HCT116 (cell line): ENCODE results near the gene SUFU. TPM values are rescaled to one million over a fixed set of nuclear protein-coding genes. Genes with fewer than 3 reads are reported as not detected.

Source experiments
- ATAC-seq: fragments of 200-7000 bp; cut with Tn5 transposase; 2 replicates; pipeline ENCODE4 v1.9.1; 2020; ENCODE audit warnings: mild to moderate bottlenecking, moderate library complexity
- BruUV-seq: library from RNA; stranded (reverse); fragments of 400-500 nt; replicated peaks from 2 replicates; lab custom pipeline; 2021; lab: Mats Ljungman, UMichigan
- CTCF ChIA-PET: fragments of 300-600 bp; sonication (Branson Sonifier 250); formaldehyde crosslinking; loops from one replicate; lab custom pipeline; 2021; ENCODE audit warnings: antibody characterized with exemption; lab: Charles Lee
- POLR2A ChIA-PET: fragments of 300-600, 350-600 bp; sonication (Branson Sonifier 250); formaldehyde crosslinking; loops from one replicate; lab custom pipeline; 2021; ENCODE audit warnings: antibody characterized with exemption; lab: Charles Lee
- RAD21 ChIA-PET, 2 experiments: fragments of 300-600 bp; sonication (Branson Sonifier 250); formaldehyde crosslinking; loops; one replicate each; lab custom pipeline; 2023; ENCODE audit warnings: low total read pairs in 2 of 2; ENCODE audit not compliant: uncharacterized antibody in 2 of 2, unreplicated experiment in 2 of 2, low non-redundant PET in 1 of 2; lab: Charles Lee
- DNase-seq: peaks from one replicate; pipeline ENCODE4 v3.0.0-alpha.2; 2010; ENCODE audit warnings: low read depth, low spot score
- H2AFZ ChIP-seq: fragments of 200-600 bp; shearing (Covaris generic), sonication (generic); 2 replicates; pipeline ENCODE4 v1.6.1; 2017; ENCODE audit warnings: low read depth, mixed run types, mixed read lengths, antibody characterized with exemption, low read length; ENCODE audit not compliant: poor library complexity, severe bottlenecking
- H3K27ac ChIP-seq: 2 replicates; pipeline ENCODE4 v1.5.1; 2012; ENCODE audit warnings: low read depth, low read length
- H3K27me3 ChIP-seq: fragments of 200-600 bp; sonication (generic); 2 replicates; pipeline ENCODE4 v1.6.1; 2016; ENCODE audit warnings: mixed run types, low read length, mixed read lengths; ENCODE audit not compliant: insufficient read depth
- H3K36me3 ChIP-seq, 2 experiments: fragments of 200-500 bp in 1 of 2; fragments of 200-600 bp in 1 of 2; sonication (Bioruptor generic) in 1 of 2; sonication (generic) in 1 of 2; 2 replicates each; pipeline versions ENCODE4 v1.5.1 to v1.6.1; 2014 to 2016; ENCODE audit warnings: low read length in 2 of 2, inconsistent platforms in 1 of 2, mixed read lengths in 1 of 2, mixed run types in 1 of 2; ENCODE audit not compliant: insufficient read depth in 2 of 2, control insufficient read depth in 1 of 2
- H3K4me1 ChIP-seq, 2 experiments: fragments of 200-600 bp in 1 of 2; sonication (generic) in 1 of 2; 2 replicates each; pipeline versions ENCODE4 v1.5.1 to v1.6.1; 2012 to 2017; ENCODE audit warnings: low read length in 2 of 2, inconsistent platforms in 1 of 2, mild to moderate bottlenecking in 1 of 2, mixed read lengths in 1 of 2, mixed run types in 1 of 2, moderate library complexity in 1 of 2; ENCODE audit not compliant: insufficient read depth in 2 of 2, control insufficient read depth in 1 of 2
- H3K4me2 ChIP-seq: fragments of 200-600 bp; sonication (generic); 2 replicates; pipeline ENCODE4 v1.6.1; 2017; ENCODE audit warnings: mixed run types, low read length, mixed read lengths
- H3K4me3 ChIP-seq, 2 experiments: fragments of 200-600 bp in 1 of 2; sonication (generic) in 1 of 2; replicated peaks in 1 of 2; 2 replicates each; pipeline ENCODE4 v1.5.1; 2011 to 2016; ENCODE audit warnings: low read length in 2 of 2, control low read depth in 1 of 2, low read depth in 1 of 2, mild to moderate bottlenecking in 1 of 2, mixed read lengths in 1 of 2, mixed run types in 1 of 2
- H3K79me2 ChIP-seq: fragments of 200-600 bp; sonication (generic); 2 replicates; pipeline ENCODE4 v1.6.1; 2017; ENCODE audit warnings: mild to moderate bottlenecking, mixed run types, low read length, moderate library complexity, mixed read lengths; ENCODE audit not compliant: insufficient read depth
- H3K9ac ChIP-seq: fragments of 200-600 bp; sonication (generic); 2 replicates; pipeline ENCODE4 v1.6.1; 2016; ENCODE audit warnings: low read length, mixed read lengths
- H3K9me2 ChIP-seq: fragments of 200-600 bp; sonication (generic), shearing (Covaris generic); 2 replicates; pipeline ENCODE4 v1.6.1; 2017; ENCODE audit warnings: mixed run types, mild to moderate bottlenecking, moderate library complexity; ENCODE audit not compliant: insufficient read depth
- H3K9me3 ChIP-seq, 2 experiments: fragments of 200-500 bp in 1 of 2; fragments of 200-600 bp in 1 of 2; sonication (Bioruptor generic) in 1 of 2; sonication (generic) in 1 of 2; 2 replicates each; pipeline ENCODE4 v1.6.1; 2014 to 2017; ENCODE audit warnings: low read length in 2 of 2, mixed read lengths in 2 of 2, inconsistent platforms in 1 of 2, low read depth in 1 of 2, mild to moderate bottlenecking in 1 of 2, mixed run types in 1 of 2, moderate library complexity in 1 of 2; ENCODE audit not compliant: control insufficient read depth in 1 of 2, insufficient read depth in 1 of 2
- H4K20me1 ChIP-seq: fragments of 200-600 bp; sonication (generic), shearing (Covaris generic); 2 replicates; pipeline ENCODE4 v1.6.1; 2017; ENCODE audit warnings: mixed run types, mild to moderate bottlenecking, moderate library complexity; ENCODE audit not compliant: insufficient read depth
- CBX3 ChIP-seq: IDR thresholded peaks from 2 replicates; pipeline ENCODE4 v1.6.1; 2012; ENCODE audit warnings: low read depth
- EZH2phosphoT487 ChIP-seq: fragments of 200-600 bp; IDR thresholded peaks from 2 replicates; pipeline ENCODE4 v1.6.1; 2018; ENCODE audit warnings: antibody characterized with exemption, borderline replicate concordance
- MAX ChIP-seq: IDR thresholded peaks from 2 replicates; pipeline ENCODE4 v1.6.1; 2012
- POLR2A ChIP-seq: IDR thresholded peaks from 2 replicates; pipeline ENCODE4 v1.7.0; 2011; ENCODE audit warnings: borderline replicate concordance; ENCODE audit not compliant: insufficient read depth, insufficient read length; ENCODE audit errors: extremely low read depth
- RAD21 ChIP-seq: IDR thresholded peaks from 2 replicates; pipeline ENCODE4 v1.6.1; 2012; ENCODE audit warnings: low read depth, mild to moderate bottlenecking
- REST ChIP-seq: IDR thresholded peaks from 2 replicates; pipeline ENCODE4 v1.6.1; 2012; ENCODE audit warnings: low read depth
- YY1 ChIP-seq: IDR thresholded peaks from 2 replicates; pipeline ENCODE4 v1.6.1; 2011; ENCODE audit warnings: low read length, low read depth, moderate library complexity, mild to moderate bottlenecking; ENCODE audit not compliant: insufficient replicate concordance; ENCODE audit errors: extremely low read depth
- intact Hi-C: fragments of 100-400 bp; cut with micrococcal nuclease; formaldehyde crosslinking; loops from 2 replicates; pipeline ENCODE4 v1.10.0; 2022
- total RNA-seq: library from RNA; stranded (reverse); gene quantifications from one replicate; pipeline ENCODE4 v1.2.1, GENCODE V29; 2021; ENCODE audit not compliant: unreplicated experiment
- TF ChIP-seq, protein P1 (sequence below): IDR thresholded peaks from 2 replicates; pipeline ENCODE4 v1.6.1; 2012
- TF ChIP-seq, protein P2 (sequence below), 3 experiments: fragments of 200-600 bp in 1 of 3; sonication (generic) in 1 of 3; IDR thresholded peaks in 2 of 3; conservative IDR thresholded peaks in 1 of 3; 2 replicates each; pipeline ENCODE4 v1.5.1; 2012 to 2017; ENCODE audit warnings: low read depth in 2 of 3, low read length in 2 of 3, antibody characterized with exemption in 1 of 3, borderline replicate concordance in 1 of 3, control low read depth in 1 of 3, mild to moderate bottlenecking in 1 of 3, mixed read lengths in 1 of 3, mixed run types in 1 of 3, moderate library complexity in 1 of 3; ENCODE audit not compliant: insufficient read depth in 1 of 3

Gene SUFU
- total RNA-seq, 1 experiment from 2014 or later: 18.8 TPM

DNA sequence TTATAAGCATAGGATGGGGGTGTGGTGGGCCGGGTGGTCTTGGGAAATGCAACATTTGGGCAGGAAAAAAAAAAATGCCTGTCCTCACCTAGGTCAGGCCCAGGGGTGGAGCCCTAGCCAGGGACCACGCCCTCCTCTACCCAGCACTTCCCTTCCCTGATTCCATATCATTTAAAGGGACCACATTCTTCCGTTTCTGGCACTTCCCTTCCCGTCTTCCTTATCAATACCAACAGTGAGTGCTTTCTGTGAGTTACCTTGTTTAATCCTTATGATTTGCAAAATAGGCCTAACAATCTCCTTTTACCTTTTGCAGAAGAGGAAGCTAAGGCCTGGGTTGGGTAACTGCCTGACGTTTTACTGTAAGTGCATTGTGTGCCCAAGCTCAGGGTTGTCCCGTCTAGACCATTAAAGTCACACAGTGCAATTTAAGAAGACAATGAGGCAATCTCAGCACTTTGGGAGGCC is 35.8 kb upstream of the SUFU start:
- Histone ChIP-seq H3K9ac (no peak overlapping the region), H3K4me1 (peaks cover 23 to 25% of the 10 kb centered on the region in 2 experiments), H4K20me1 (no peaks in the 10 kb centered on the region), H3K9me2 (no peaks in the 10 kb centered on the region), H3K4me2 (no peak overlapping the region), H3K36me3 (peaks cover 0 to 2% of the 10 kb centered on the region in 2 experiments; a peak in 1 of 4 replicates), H2AFZ (no peak overlapping the region), H3K79me2 (peaks cover 22% of the 10 kb centered on the region; the same call in 1 of the 2 replicates), H3K4me3 (no peak overlapping the region), H3K9me3 (no peaks in the 10 kb centered on the region), H3K27me3 (no peaks in the 10 kb centered on the region), H3K27ac (no peak overlapping the region)
- ChIA-PET POLR2A (no interaction called here), RAD21 (no interaction called here), CTCF (interaction anchor here (1.0 kb wide), 1 partner anchor 14 kb away, joined by 3 read pairs; no protein-coding TSS in a partner anchor)
- ATAC-seq: no peak
- DNase-seq: no peak
- no TSS peak for BruUV-seq
- intact Hi-C loops: no loop called here
- TF ChIP-seq REST (no peak), RAD21 (no peak), YY1 (no peak), POLR2A (no peak), MAX (no peak), CBX3 (no peak), EZH2phosphoT487 (no peak)
- TF ChIP-seq, protein P1, sequence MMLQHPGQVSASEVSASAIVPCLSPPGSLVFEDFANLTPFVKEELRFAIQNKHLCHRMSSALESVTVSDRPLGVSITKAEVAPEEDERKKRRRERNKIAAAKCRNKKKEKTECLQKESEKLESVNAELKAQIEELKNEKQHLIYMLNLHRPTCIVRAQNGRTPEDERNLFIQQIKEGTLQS: no peak
- TF ChIP-seq, protein P2, sequence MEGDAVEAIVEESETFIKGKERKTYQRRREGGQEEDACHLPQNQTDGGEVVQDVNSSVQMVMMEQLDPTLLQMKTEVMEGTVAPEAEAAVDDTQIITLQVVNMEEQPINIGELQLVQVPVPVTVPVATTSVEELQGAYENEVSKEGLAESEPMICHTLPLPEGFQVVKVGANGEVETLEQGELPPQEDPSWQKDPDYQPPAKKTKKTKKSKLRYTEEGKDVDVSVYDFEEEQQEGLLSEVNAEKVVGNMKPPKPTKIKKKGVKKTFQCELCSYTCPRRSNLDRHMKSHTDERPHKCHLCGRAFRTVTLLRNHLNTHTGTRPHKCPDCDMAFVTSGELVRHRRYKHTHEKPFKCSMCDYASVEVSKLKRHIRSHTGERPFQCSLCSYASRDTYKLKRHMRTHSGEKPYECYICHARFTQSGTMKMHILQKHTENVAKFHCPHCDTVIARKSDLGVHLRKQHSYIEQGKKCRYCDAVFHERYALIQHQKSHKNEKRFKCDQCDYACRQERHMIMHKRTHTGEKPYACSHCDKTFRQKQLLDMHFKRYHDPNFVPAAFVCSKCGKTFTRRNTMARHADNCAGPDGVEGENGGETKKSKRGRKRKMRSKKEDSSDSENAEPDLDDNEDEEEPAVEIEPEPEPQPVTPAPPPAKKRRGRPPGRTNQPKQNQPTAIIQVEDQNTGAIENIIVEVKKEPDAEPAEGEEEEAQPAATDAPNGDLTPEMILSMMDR (IDR thresholded peaks at IDR 0.05 in 2 of 3, conservative IDR thresholded peaks at IDR 0.05 in 1 of 3; ENCODE audit: borderline replicate concordance in 1 of 3, insufficient read depth in 1 of 3, low read depth in 2 of 3, low read length in 2 of 3): no peak
